Activated CD4-positive, alpha-beta T cell treated with anti-CD3 and anti-CD28 coated beads, Interleukin-2, Interleukin-6, amounts not matched to agents 100 ng/mL and 50 ng/mL, durations not matched to agents 16 hours and 8 hours (primary cell): ENCODE data around the gene ASIC4.

ENCODE experiments used
- DNase-seq: peaks from one replicate; pipeline ENCODE4 v3.0.0-alpha.2; 2020

ASIC4 gene

DNA sequence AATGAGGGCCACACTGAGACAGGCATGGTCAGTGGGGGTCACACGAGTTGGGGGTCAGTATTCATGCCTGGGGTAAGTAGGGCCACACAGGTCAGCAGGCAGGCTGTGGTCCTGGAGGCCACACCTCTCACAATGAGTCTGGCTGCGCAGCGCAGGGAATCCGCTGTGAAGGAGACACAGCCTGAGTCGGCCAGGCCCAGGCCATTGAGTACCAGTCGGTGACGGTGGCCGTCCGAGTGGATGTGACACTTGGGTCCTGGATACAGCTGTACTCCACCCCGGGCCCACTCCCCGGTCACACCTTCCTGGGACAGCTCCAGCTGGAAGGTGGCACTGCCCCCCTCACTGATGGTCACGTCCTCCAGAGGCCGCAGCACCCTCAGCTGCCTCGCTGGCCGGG, 40.1 kb downstream of the ASIC4 start:
- no peak for DNase-seq

DNA sequence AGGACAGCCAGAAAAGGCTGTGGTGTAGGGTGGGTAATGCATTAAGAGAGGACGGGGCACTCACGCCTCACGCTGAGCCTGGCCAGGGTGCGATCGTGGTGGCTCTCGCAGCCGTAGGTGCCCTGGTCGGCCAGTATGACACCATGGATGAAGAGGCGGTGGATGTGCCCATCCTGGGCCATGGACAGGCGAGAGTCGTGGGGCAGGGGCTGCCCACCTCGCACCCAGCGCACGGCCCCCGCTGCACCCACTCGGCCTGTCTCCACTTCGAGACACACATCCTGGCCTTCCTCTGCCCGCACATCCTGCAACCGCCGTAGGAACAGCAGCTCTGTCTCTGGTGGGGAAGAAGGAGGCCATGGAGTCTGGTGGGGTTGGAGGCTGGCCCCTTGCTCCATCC, 41.7 kb downstream of the ASIC4 start:
- no peak for DNase-seq

DNA sequence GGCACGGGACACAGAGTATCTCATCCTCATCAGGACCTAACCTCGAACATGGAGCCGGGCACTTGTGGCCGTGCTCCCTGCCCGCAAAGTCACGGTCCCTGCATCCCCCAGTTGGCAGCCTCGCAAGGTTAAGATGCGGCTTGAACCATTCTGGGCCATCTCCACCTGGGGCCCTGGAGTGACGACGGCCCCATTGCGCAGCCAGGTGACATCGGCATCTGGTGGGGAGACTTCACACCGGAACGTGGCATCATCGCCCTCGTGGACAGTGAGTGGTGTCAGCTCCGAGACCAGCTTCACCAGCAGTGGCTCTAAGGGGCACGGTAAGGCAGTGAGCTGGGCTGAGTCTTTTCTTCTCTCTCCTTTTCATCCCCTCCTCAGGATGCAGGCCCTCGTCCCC, 42.1 kb downstream of the ASIC4 start:
- DNase-seq, result no peak

DNA sequence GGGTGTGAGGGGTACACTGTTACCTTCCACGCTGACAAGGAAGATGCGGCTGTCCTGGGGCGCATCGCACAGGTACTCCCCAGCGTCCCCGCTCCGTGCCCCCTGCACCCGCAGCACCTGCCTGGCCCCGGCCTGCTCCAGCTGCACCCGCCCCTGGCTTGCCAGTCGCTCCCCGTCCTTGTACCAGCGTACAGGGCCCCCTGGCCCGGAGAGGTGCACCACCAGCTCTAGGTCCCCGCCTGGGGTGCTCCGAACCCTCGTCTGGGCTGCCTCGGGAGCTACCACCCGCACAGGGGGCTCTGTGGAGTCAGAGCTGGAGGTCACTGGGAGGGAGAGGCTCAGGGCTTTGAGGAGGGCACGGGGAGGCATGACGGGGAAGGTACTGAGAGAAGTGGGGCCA, 43.0 kb downstream of the ASIC4 start:
- DNase-seq, result no peak

DNA sequence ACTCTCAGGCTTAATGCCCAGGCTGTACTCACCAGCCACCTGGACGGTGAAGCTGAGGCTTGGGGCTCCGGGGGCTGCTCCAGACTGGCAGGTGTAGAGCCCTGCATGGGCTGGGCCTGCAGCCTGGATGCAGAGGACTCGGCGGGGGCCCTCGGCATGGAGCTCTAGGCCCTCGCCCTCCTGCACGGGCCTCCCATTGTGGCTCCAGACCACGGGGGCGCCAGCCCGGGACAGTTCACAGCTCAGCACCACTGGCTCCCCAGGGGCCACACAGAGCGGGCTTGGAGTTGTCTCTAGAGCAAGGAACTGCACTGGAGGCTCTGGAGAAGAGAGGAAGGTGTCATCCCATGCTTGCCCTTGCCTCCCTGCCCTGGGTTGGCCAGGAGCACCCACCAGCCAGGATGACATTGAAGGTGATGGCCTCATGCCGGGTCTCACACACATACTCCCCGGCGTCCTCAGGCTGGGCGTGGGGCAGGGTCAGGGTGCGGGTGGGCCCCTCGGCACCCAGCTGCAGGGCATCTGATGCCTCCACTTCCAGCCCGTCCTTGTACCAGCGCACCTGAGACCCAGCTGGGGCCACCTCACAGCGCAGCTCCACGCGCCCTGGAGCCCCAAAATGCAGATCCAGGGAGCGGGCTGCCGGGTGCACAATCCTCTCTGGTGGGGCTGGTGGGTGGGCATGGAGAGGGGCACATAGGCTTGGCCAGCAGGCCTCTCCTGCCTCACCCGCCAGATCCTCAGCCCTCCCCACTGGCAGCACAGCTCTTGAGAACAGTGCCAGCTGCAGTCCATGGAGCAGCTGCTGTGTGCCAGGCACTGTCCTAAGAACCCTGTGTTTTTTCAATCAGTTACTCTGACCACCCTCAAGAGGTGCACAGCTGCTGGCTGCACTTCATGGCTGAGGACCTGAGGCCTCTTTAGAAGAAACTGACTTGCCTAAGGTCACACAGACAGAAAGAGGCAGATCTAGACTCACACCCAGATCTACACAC, 43.8 kb downstream of the ASIC4 start:
- DNase-seq, result no peak

DNA sequence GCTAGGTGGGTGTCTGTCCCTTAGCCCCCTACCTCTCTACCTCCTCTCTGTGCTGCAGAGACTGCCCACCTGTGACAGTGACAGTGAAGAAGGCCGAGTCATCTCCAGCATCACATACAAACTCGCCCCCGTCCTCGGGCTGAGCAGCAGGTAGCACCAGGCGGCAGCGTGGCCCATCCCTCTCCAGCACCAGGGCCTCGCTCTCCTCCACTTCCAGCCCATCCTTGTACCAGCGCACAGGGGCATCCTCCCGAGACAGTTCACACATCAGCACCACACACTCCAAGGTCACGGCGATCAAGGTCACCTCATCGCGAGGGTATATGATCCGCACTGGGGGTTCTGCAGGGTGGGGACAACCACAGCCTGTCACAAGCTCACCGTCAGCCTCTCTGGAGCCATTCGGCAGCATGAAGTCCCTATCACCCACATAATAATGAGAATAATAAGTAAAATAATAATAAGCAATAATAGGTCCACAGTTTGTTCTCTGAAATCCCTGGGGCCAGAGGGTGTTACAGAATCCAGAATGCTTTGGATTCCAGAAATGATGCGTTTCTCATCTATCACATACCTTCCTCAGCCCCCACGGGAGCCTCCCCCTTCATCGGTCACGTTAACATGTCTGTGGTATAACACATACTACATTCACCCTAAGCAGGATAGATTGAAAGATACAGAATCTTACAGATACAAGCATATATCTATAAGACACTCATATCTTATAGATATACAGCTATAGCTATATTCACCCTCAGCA, 45.1 kb downstream of the ASIC4 start:
- DNase-seq, result no peak

DNA sequence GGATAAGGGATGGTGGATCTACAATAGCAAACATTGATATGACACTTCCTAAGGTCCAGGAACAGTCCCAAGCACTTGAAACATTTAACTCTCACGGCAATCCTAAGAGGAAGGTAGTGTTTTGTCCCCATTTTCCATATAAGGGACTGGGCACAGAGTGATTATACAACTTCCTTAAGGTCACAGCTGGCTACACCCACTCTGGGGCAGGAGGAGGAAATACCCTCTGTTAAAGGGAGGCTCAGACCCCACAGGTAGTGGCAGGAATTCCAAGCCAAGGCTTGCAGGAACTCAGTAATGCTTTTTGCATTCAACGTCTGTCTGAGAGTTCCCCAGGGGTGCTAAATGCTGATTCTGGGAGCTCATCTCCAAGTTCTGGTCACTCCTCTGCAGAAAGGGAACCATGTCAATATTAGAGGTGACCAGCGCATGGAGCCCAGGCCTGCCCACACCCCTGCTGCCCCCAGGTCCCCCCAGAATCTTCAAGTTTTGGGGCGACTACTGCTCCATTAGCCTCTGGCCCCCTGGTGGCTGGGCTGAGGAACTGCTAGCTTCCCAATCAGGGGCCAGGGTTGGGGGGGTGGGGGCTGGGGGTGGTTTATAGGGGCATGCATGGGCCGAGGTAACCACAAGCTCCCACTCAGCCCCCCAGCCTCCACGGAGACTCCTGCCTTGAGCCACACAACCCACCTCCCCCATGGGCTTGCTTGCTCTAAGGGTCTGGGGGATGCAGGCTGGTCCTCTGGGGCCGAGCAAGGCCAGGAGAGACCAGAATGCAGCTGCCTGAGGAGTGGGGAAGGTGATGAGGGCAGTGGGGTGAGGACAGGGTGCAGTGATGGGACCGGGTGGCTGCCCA, 46.0 kb downstream of the ASIC4 start:
- peak; percentile 16 for DNase-seq

DNA sequence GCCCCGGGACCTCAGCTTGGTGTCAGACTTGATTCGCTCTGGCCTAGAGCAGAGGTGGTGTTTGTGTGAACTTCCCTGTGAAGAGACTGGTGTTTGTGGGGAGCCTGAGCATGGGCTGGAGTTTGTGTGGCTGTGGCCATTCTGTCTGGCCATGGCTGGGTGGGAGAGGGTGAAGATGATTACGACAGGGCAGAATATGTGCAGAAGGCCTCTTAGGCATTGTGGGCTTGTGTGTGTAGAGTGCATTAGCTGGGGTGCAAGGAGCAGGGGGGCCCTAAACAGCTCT, 46.6 kb downstream of the ASIC4 start:
- no peak for DNase-seq

DNA sequence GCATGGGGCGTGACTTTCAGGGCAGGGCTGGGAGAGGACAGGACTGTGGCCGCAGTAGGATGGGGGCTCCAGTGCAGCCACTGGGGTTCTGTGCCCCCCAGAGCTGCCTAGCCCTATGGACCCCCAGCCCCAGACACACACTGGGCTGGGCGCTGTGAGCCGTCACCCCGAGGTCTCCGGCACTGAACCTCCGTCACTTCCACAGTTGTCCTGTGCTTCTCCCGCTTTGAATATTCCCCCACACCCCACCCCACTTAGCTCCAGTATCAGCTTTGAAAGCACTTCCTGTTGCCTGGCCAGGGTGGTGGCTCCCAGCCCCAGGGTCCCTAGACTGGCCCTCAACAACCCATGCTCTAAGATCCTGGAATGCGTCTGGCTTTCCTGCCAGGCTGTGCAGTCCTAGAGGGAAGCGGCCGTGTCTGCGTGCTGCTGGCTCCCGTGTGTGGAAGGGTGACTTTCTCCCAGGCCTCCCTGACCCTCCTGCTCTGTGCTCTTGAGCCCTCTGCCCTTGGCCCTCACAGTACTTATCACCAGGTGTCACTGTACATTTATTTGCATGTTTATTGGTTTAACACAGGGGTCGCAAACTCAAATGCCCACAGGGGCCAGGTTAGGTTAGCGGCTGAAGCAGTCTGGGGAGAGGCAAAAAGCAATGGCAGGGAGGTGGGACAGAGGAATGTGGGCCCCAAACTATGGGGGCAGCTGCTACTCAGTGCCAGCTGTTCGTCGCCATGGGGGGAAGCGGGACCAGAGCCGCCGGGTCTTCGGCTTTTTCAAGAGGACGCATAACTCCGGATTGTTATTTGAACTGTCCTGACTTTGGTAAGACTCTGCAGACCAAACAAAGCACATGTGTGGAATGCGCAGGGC, 47.1 kb downstream of the ASIC4 start:
- no peak for DNase-seq

DNA sequence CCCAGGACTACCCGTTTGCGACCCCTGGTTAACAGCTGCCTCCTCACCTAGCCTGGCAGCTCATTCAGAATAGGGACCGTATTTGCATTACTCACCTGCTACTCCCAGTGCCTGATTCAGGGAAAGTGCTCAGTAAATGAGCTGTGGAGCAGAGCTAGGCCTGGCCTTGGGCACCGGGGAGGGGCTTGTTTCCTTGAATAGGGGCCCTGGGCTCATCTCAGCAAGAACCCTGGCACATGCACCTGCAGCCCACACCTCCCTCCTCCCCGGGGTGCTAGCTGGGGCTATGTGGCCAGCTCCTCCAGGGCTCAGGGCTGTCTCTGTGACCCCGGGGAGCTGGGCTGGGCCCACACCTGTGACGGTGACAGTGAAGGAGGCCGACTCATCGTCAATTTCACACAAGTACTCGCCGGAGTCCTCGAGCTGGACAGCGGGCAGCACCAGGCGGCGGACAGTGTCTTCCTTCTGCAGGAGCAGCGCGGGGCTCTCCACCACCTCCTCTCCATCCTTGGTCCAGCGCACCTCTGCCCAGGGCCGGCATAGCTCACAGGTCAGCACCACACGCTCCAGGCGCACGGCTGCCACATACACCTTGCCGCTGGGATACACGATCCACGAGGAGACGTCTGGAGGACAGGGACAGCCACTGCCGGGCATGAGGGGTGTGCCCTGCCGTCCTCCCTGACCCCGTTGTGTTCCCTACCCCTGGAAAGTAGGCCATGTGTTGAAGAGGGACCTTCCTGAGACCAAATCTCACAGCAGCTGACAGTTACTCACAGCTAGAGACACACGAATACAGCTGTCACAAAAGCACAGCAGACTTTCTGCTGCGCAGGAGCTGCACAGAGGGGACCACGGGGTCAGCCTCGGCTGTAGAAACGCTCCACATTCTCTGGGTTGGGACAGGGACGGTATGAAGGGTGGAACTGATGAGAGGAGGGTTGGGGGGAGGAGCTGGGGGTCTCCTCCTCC, 48.1 kb downstream of the ASIC4 start:
- DNase-seq, result no peak

DNA sequence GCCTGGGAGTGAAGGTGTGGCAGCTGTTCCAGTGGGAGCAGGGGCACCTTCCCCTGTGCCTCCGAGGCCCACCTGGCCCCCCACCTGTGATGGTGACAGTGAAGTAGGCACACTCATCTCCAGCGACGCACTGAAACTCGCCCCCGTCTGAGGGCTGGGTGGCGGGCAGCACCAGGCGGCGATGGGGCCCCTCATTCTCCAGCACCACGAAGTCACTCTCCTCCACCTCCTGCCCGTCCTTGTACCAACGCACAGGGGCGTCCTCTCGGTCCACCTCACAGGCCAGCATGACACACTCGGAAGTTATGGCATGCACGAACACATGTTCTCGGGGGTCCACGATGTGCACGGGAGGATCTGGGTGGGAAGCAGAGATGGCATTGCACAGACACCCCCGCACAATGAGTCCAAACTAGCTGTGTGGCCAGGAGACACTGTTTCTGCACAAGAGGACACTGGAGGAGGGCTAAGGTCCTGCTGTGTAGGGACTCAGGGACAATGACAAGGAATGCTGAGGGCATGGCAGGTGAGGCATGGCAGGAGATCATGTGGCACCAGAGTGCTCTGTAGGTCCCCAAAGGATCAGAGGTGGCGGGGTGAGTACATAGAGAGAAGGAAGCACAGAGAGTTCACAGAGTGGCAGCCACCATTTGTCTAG, 49.1 kb downstream of the ASIC4 start:
- DNase-seq, result no peak

DNA sequence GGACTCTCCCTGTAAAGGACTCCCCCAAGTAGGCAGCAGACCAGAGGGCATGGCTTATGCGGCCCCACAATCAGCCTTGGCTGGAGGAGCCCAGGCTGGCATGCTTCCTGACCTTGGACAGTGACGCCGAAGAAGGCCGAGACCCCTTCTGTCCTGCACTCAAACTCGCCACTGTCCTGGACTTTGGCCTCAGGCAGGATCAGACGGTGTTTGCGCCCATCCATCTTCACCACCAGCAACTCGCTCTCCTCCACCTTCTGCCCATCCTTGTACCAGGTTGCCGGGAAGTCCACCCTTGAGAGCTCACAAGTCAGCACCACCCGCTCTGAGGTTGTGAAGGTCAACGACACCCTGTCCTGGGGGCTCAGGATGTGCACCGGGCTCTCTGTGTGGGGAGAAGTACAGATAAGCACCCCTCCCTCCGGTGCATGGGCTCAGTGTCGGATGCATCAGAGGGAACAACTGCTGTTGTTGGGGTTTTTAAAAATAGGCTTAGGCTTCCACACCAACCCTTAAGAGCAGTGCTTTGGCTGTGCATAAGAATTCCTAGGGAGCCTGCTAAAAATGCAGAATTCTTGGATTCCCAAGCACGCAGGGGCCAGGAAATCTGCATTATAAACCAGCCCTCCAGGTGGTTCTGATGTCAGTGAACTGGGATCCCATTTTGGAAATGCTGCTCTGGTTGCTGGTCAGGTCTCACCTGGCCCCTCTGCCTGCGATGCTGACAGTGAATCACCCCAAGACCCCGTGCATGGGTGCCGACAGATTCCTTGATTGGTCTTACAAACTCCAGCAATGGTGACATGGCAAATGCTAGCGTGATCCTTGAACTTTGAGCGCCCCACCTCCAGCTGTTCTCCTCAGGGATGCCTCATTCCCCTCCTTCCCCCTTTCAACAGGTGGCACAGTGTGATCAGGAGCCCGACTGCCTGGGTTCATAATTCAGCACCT, 51.1 kb downstream of the ASIC4 start:
- no peak for DNase-seq

DNA sequence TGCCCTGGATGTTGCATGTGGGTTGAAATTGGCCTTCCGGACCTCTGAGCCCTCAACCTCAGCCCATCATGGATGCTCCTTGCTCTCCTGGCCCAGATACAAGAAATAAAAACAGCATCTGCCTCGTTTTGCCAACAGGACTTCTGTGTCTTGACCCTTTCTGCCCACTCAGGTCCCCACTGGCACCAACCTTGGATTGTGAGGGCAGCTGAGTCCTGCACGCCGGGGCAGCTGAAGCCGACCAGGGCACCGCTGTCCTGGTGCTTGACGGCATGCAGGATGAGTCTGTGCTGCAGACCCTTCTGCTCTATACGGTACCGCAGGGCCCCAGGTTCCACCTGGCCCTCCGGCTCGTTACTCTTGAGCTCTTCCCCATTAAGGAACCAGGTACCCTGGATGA, 52.4 kb downstream of the ASIC4 start:
- no peak for DNase-seq

DNA sequence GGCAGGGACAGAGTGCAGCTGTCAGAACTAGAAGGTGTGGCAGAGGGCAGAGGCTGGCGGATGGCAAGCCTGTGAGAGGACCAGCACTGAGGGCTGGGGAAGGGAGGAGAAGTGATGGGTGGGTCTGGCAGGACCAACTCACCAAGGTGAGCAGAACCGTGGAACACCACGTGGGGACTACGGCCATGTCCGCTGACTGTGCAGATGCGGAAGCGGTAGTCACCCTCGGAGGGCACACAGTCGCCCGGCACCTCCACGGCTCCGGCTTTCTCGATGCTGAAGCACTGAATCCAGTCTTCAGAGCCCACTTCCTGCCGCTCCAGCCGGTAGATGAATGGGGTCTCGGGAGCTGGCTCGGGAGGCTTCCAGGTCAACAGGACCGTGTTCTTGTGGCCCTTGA, 52.8 kb downstream of the ASIC4 start:
- DNase-seq, result no peak

DNA sequence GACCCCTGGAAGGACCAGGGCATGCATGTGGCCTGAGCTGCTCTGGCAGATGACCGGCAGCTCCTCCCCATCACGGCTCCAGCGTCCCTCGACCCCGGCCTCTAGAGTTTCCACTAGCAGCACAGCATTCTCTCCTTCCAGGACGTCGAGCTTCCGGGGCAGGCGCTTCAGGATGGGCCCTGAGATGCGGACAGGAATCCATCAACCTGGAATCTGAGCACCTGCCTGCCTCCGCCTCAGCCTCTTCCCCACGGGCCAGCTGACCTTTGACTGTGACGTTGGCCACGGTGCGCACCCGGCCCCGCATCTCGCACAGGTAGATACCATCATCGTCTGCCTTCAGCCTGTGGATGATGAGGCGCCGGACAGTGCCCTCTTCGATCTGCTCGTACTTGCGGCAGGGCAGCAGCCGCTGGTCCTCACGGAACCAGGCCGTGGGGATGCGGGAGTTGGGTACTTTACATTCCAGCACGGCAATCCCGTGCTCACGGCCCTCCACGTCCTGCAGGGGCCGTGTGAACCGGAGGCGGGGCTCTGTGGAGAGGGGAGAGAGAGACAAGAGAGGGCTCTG, 53.6 kb downstream of the ASIC4 start:
- no peak for DNase-seq

DNA sequence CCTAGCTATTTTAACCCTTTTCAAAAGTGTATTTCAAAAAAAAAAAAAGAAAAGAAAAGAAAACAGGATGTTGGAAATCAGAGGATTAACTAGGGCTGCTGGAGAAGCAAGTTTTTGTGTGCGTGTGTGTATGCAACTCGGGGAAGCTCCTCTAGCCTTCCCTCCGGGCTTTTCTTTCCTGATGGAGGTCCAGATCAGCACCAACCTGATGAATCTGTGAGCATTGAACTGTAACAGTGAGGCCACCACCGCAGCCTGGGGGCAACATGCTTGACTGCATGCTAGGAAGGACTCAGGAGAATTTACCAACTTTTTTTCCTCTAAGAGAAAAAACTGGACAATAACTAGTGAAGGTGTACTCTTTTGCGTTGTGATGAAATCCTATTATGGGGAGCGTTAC, 54.8 kb downstream of the ASIC4 start:
- no peak for DNase-seq

DNA sequence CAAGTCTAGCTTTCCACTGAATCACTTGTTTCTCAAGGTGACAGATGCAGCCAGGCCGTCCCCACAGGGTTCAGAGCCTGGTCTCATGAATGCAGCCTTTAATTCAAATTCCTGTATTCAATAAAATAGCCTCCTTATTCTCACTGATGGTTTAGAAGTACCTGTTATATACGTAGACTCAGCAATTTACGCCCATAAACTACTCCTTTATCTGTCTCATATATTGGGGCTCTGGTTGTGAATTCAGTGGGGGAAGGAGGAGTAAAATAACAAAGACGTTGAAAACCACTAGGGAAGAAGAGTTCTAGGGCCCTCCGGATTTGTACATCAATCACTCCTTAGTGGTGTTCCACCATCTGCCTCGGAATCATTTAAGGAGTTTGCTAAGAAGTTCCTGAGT, 55.4 kb downstream of the ASIC4 start:
- no peak for DNase-seq

DNA sequence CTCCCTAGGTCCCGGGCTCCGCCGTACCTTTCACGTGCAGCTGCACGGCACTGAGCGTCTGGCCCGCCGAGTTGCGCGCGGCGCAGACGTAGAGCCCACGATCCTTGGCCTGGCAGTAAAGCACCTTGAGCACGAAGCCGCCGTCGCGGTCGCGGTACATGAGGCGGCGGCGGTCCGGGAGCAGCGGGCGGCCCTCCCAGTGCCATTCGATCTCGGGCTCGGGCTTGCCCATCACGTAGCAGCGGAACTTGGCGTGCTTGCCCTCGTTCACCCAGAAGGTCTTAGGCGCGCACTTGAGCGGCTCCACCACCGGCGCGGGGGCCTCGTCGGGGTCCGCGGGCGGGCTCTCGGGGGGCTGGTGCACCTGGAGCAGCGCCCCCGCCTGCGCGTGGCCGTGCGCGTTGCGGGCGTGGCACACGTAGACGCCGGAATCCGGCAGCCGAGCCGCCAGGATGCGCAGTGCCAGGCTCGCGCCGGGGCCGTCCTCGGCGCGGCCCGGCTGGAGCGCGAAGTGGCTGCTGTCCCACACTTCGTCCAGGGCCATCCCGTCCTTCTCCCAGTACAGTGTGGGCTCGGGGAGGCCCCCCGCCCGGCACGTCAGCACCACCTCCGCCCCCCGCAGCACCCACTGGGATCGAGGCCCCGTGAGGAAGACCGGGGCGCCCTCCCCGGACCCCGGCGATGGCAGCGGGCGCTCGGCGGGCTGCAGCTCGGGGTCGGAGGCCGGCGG, 56.1 kb downstream of the ASIC4 start:
- DNase-seq, result no peak
